Mesenchymal stem cell (in vitro differentiated cells and primary cell): ENCODE results near the gene BUD13.

ENCODE experiments used
- DNase-seq: peaks from one replicate; pipeline ENCODE4 v3.0.0-alpha.2; 2013
- H2AFZ ChIP-seq: one replicate; pipeline ENCODE4 v1.6.1; 2013; ENCODE audit warnings: low read depth, mild to moderate bottlenecking, control low read depth, inconsistent platforms, low read length, moderate library complexity
- H2AK5ac ChIP-seq: 2 replicates; pipeline ENCODE4 v1.6.1; 2013; ENCODE audit warnings: low read length, moderate library complexity, mild to moderate bottlenecking, inconsistent platforms; ENCODE audit not compliant: severe bottlenecking
- H2BK120ac ChIP-seq: one replicate; pipeline ENCODE4 v1.6.1; 2013; ENCODE audit warnings: low read depth, mild to moderate bottlenecking, inconsistent platforms, low read length, moderate library complexity
- H2BK12ac ChIP-seq, 2 experiments: one replicate each; pipeline ENCODE4 v1.6.1; 2013; ENCODE audit warnings: inconsistent platforms in 2 of 2, low read length in 2 of 2, mild to moderate bottlenecking in 2 of 2, moderate library complexity in 2 of 2, control low read depth in 1 of 2
- H2BK15ac ChIP-seq: one replicate; pipeline ENCODE4 v1.6.1; 2013; ENCODE audit warnings: mild to moderate bottlenecking, low read depth, inconsistent platforms; ENCODE audit not compliant: poor library complexity, severe bottlenecking
- H2BK5ac ChIP-seq: 2 replicates; pipeline ENCODE4 v1.6.1; 2013; ENCODE audit warnings: low read depth, mild to moderate bottlenecking, low read length, control low read depth, inconsistent platforms; ENCODE audit not compliant: poor library complexity, severe bottlenecking
- H3K14ac ChIP-seq, 2 experiments: one replicate each; pipeline ENCODE4 v1.6.1; 2013; ENCODE audit warnings: inconsistent platforms in 2 of 2, low read length in 2 of 2, control low read depth in 1 of 2, mild to moderate bottlenecking in 1 of 2, moderate library complexity in 1 of 2
- H3K18ac ChIP-seq, 2 experiments: one replicate each; pipeline ENCODE4 v1.6.1; 2013; ENCODE audit warnings: inconsistent platforms in 2 of 2, low read length in 2 of 2, control low read depth in 1 of 2, low read depth in 1 of 2, mild to moderate bottlenecking in 1 of 2
- H3K23ac ChIP-seq, 2 experiments: one replicate each; pipeline ENCODE4 v1.6.1; 2013; ENCODE audit warnings: inconsistent platforms in 2 of 2, low read length in 2 of 2, mild to moderate bottlenecking in 2 of 2, moderate library complexity in 2 of 2, control low read depth in 1 of 2
- H3K27ac ChIP-seq: 2 replicates; pipeline ENCODE4 v1.5.1; 2013; ENCODE audit warnings: mild to moderate bottlenecking, moderate library complexity, low read length, control low read depth, inconsistent platforms; ENCODE audit not compliant: poor library complexity, severe bottlenecking
- H3K27me3 ChIP-seq, 2 experiments: 2 replicates each; pipeline versions ENCODE4 v1.6.1 to v1.7.0; 2013; ENCODE audit warnings: low read length in 2 of 2, mild to moderate bottlenecking in 2 of 2, moderate library complexity in 2 of 2, control low read depth in 1 of 2, inconsistent platforms in 1 of 2; ENCODE audit not compliant: control insufficient read depth in 1 of 2, insufficient read depth in 1 of 2
- H3K36me3 ChIP-seq, 2 experiments: 2 replicates each; pipeline versions ENCODE4 v1.6.1 to v1.7.0; 2013; ENCODE audit warnings: low read length in 2 of 2, control low read depth in 1 of 2, inconsistent platforms in 1 of 2, low read depth in 1 of 2, mild to moderate bottlenecking in 1 of 2; ENCODE audit not compliant: insufficient read depth in 2 of 2, control insufficient read depth in 1 of 2
- H3K4ac ChIP-seq, 2 experiments: one replicate each; pipeline ENCODE4 v1.6.1; 2013; ENCODE audit warnings: inconsistent platforms in 2 of 2, low read length in 2 of 2, mild to moderate bottlenecking in 2 of 2, moderate library complexity in 2 of 2, control low read depth in 1 of 2, low read depth in 1 of 2
- H3K4me1 ChIP-seq: 2 replicates; pipeline ENCODE4 v1.6.1; 2013; ENCODE audit warnings: low read depth, low read length, control low read depth; ENCODE audit not compliant: control insufficient read depth, insufficient read depth
- H3K4me2 ChIP-seq: 2 replicates; pipeline ENCODE4 v1.6.1; 2013; ENCODE audit warnings: low read length, mild to moderate bottlenecking, inconsistent platforms; ENCODE audit not compliant: poor library complexity, severe bottlenecking
- H3K4me3 ChIP-seq, 2 experiments: 2 replicates each; pipeline versions ENCODE4 v1.5.1 to v1.7.0; 2013; ENCODE audit warnings: low read length in 2 of 2, mild to moderate bottlenecking in 2 of 2, control low read depth in 1 of 2, low read depth in 1 of 2; ENCODE audit not compliant: insufficient read depth in 1 of 2
- H3K79me1 ChIP-seq: replicated peaks from 2 replicates; pipeline ENCODE4 v1.6.1; 2013; ENCODE audit warnings: mild to moderate bottlenecking, control low read depth, low read length, inconsistent platforms; ENCODE audit not compliant: poor library complexity, severe bottlenecking
- H3K9ac ChIP-seq: 2 replicates; pipeline ENCODE4 v1.7.0; 2013; ENCODE audit warnings: mild to moderate bottlenecking, low read length, moderate library complexity
- H3K9me3 ChIP-seq: 2 replicates; pipeline ENCODE4 v1.7.0; 2013; ENCODE audit warnings: mild to moderate bottlenecking, low read length; ENCODE audit not compliant: control insufficient read depth
- H4K8ac ChIP-seq: one replicate; pipeline ENCODE4 v1.6.1; 2013; ENCODE audit warnings: inconsistent platforms, mild to moderate bottlenecking, low read length, moderate library complexity
- H4K91ac ChIP-seq: one replicate; pipeline ENCODE4 v1.6.1; 2013; ENCODE audit warnings: mild to moderate bottlenecking, low read length, inconsistent platforms
- WGBS: methylation state at CpG from one replicate; pipeline ENCODE4 v1.1.7; 2013; ENCODE audit warnings: mixed read lengths; 5-methylcytosine and 5-hydroxymethylcytosine counted together

BUD13 gene

GRCh38 chr11:116775975-116776374 is 3.2 kb upstream of the BUD13 start:
- H2AFZ ChIP-seq, result no peak overlapping the region
- no peak overlapping the region for H4K91ac ChIP-seq
- DNase-seq, result no peak
- H3K9ac ChIP-seq, result no peak overlapping the region
- peaks cover 15% of the 10 kb centered on the region for H3K79me1 ChIP-seq
- H3K36me3 ChIP-seq, result peaks cover 23 to 50% of the 10 kb centered on the region in 2 experiments
- H3K4ac ChIP-seq, result no peak overlapping the region
- no peak overlapping the region for H2AK5ac ChIP-seq
- 98% methylated on average over 4 of the region's 5 CpGs for WGBS
- H3K23ac ChIP-seq, result no peak overlapping the region
- H3K4me3 ChIP-seq, result no peak overlapping the region
- H3K4me2 ChIP-seq, result no peak overlapping the region
- no peak overlapping the region for H3K14ac ChIP-seq
- no peak overlapping the region for H2BK12ac ChIP-seq
- no peak overlapping the region for H3K27ac ChIP-seq
- H3K9me3 ChIP-seq, result no peaks in the 10 kb centered on the region
- H3K18ac ChIP-seq, result no peak overlapping the region
- H3K27me3 ChIP-seq, result no peaks in the 10 kb centered on the region
- H2BK15ac ChIP-seq, result no peak overlapping the region
- H2BK5ac ChIP-seq, result no peak overlapping the region
- H2BK120ac ChIP-seq, result no peak overlapping the region
- no peak overlapping the region for H4K8ac ChIP-seq
- H3K4me1 ChIP-seq, result peaks cover 6% of the 10 kb centered on the region

GRCh38 chr11:116774661-116775060 is 1.9 kb upstream of the BUD13 start:
- no peak overlapping the region for H3K4me3 ChIP-seq
- H3K4ac ChIP-seq, result no peak overlapping the region
- no peaks in the 10 kb centered on the region for H3K27me3 ChIP-seq
- no peak overlapping the region for H3K4me2 ChIP-seq
- H3K36me3 ChIP-seq, result peaks cover 18 to 39% of the 10 kb centered on the region in 2 experiments
- no peak overlapping the region for H2BK5ac ChIP-seq
- no peak overlapping the region for H3K14ac ChIP-seq
- no peak overlapping the region for H2AK5ac ChIP-seq
- no peak overlapping the region for H4K8ac ChIP-seq
- peaks cover 6% of the 10 kb centered on the region for H3K4me1 ChIP-seq
- H3K18ac ChIP-seq, result no peak overlapping the region
- H2AFZ ChIP-seq, result no peak overlapping the region
- peak overlapping the region in 1 of 2 experiments; percentile 49 for H2BK12ac ChIP-seq
- H4K91ac ChIP-seq, result no peak overlapping the region
- DNase-seq, result no peak
- no peaks in the 10 kb centered on the region for H3K9me3 ChIP-seq
- H3K9ac ChIP-seq, result peak overlapping the region; percentile 53
- WGBS, result 89% methylated on average over 5 of the region's 5 CpGs
- no peak overlapping the region for H3K27ac ChIP-seq
- no peak overlapping the region for H3K23ac ChIP-seq
- H2BK120ac ChIP-seq, result no peak overlapping the region
- H2BK15ac ChIP-seq, result no peak overlapping the region
- peaks cover 15% of the 10 kb centered on the region for H3K79me1 ChIP-seq

- Histone ChIP-seq H3K4me3 (peak overlapping the region; percentile 78 to 97), H2BK12ac (no peak overlapping the region), H3K18ac (peak overlapping the region in 1 of 2 experiments; percentile 1), H3K79me1 (peaks cover 9% of the 10 kb centered on the region), H2BK15ac (peak overlapping the region; percentile 67), H2AK5ac (no peak overlapping the region), H3K4me2 (peak overlapping the region; percentile 55), H3K4ac (no peak overlapping the region), H2BK120ac (peak overlapping the region; percentile 27), H3K23ac (no peak overlapping the region), H3K9ac (peak overlapping the region; percentile 94), H3K4me1 (peaks cover 6% of the 10 kb centered on the region), H3K27me3 (no peaks in the 10 kb centered on the region), H3K14ac (no peak overlapping the region), H3K9me3 (no peaks in the 10 kb centered on the region), H4K8ac (peak overlapping the region; percentile 75), H3K36me3 (peaks cover 11 to 35% of the 10 kb centered on the region in 2 experiments), H2BK5ac (no peak overlapping the region), H4K91ac (no peak overlapping the region), H2AFZ (no peak overlapping the region), H3K27ac (peak overlapping the region; percentile 5)
- WGBS, result under 1% methylated on average over 17 of the region's 25 CpGs
- DNase-seq, result no peak
Observed at GRCh38 chr11:116773203-116774097, 663 bp upstream of the BUD13 start.

GRCh38 chr11:116771935-116772334 is 852 bp downstream of the BUD13 start:
- H3K4me1 ChIP-seq, result peaks cover 6% of the 10 kb centered on the region

More at GRCh38 chr11:116771935-116772334, 852 bp downstream of the BUD13 start:
- Histone ChIP-seq H3K18ac (no peak overlapping the region), H3K14ac (no peak overlapping the region), H3K9ac (peak overlapping the region; percentile 94), H3K4me2 (peak overlapping the region; percentile 88), H3K4ac (no peak overlapping the region), H2AK5ac (no peak overlapping the region), H2BK12ac (no peak overlapping the region), H2BK5ac (no peak overlapping the region), H3K9me3 (no peaks in the 10 kb centered on the region), H3K27ac (no peak overlapping the region), H4K91ac (no peak overlapping the region), H3K79me1 (peaks cover 12% of the 10 kb centered on the region), H3K23ac (no peak overlapping the region), H3K4me3 (peak overlapping the region in 1 of 2 experiments; percentile 97), H3K36me3 (peaks cover 8 to 29% of the 10 kb centered on the region in 2 experiments), H2BK15ac (no peak overlapping the region), H4K8ac (no peak overlapping the region), H3K27me3 (no peaks in the 10 kb centered on the region), H2BK120ac (no peak overlapping the region), H2AFZ (no peak overlapping the region)
- peak; percentile 14 for DNase-seq
- WGBS, result 64% methylated on average over 1 of the region's 2 CpGs
